Liver (tissue), 9 donors: Measurements from ENCODE around the gene RSPRY1. TPM values are rescaled to one million over a fixed set of nuclear protein-coding genes. Genes with fewer than 3 reads are reported as not detected.

Experiments used
- DNase-seq: peaks from one replicate; pipeline ENCODE4 v3.0.0-alpha.2; 2017; ENCODE audit warnings: low spot score
- H3K27ac ChIP-seq, 2 donors: one replicate each; pipeline ENCODE4 v1.7.0; 2013; ENCODE audit warnings: inconsistent platforms in 2 of 2, low read length in 2 of 2, control low read depth in 1 of 2, low read depth in 1 of 2, mild to moderate bottlenecking in 1 of 2
- H3K27me3 ChIP-seq, 4 donors: one replicate each; pipeline versions ENCODE4 v1.6.1 to v1.7.0; 2013; ENCODE audit warnings: low read length in 3 of 4, inconsistent platforms in 1 of 4, mild to moderate bottlenecking in 1 of 4, moderate library complexity in 1 of 4; ENCODE audit not compliant: control insufficient read depth in 4 of 4, insufficient read depth in 4 of 4
- H3K36me3 ChIP-seq, 4 donors: one replicate each; pipeline versions ENCODE4 v1.6.1 to v1.7.0; 2013; ENCODE audit warnings: low read length in 3 of 4, mild to moderate bottlenecking in 3 of 4, low read depth in 1 of 4, moderate library complexity in 1 of 4; ENCODE audit not compliant: control insufficient read depth in 4 of 4, insufficient read depth in 3 of 4
- H3K4me1 ChIP-seq, 4 donors: one replicate each; pipeline versions ENCODE4 v1.6.1 to v1.7.0; 2013; ENCODE audit warnings: low read length in 3 of 4, mild to moderate bottlenecking in 3 of 4, moderate library complexity in 1 of 4; ENCODE audit not compliant: control insufficient read depth in 4 of 4, insufficient read depth in 4 of 4
- H3K4me3 ChIP-seq, 3 donors: one replicate each; pipeline versions ENCODE4 v1.6.1 to v1.7.0; 2013; ENCODE audit warnings: low read length in 3 of 3, control low read depth in 1 of 3, low read depth in 1 of 3, mild to moderate bottlenecking in 1 of 3
- H3K9ac ChIP-seq, 2 donors: one replicate each; pipeline ENCODE4 v1.7.0; 2013; ENCODE audit warnings: low read length in 2 of 2, mild to moderate bottlenecking in 2 of 2, moderate library complexity in 2 of 2, control low read depth in 1 of 2, low read depth in 1 of 2
- H3K9me3 ChIP-seq, 4 donors: one replicate each; pipeline versions ENCODE4 v1.6.1 to v1.7.0; 2013; ENCODE audit warnings: low read length in 3 of 4; ENCODE audit not compliant: control insufficient read depth in 4 of 4
- CTCF ChIP-seq: fragments of 150-350 bp; IDR thresholded peaks from 2 replicates; pipeline ENCODE4 v1.5.1; 2017; ENCODE audit warnings: improper control_type of control experiment, low read depth, low read length; ENCODE audit not compliant: missing input control
- EGR1 ChIP-seq, 2 donors: IDR thresholded peaks; 2 replicates each; pipeline ENCODE4 v1.6.1; 2016 to 2018; ENCODE audit warnings: antibody characterized with exemption in 2 of 2, low read depth in 2 of 2
- FOXA1 ChIP-seq: IDR thresholded peaks from 2 replicates; pipeline ENCODE4 v1.6.1; 2016; ENCODE audit warnings: antibody characterized with exemption
- HNF4G ChIP-seq: IDR thresholded peaks from 2 replicates; pipeline ENCODE4 v1.6.1; 2016; ENCODE audit warnings: antibody characterized with exemption
- JUND ChIP-seq, 2 donors: IDR thresholded peaks; 2 replicates each; pipeline ENCODE4 v1.6.1; 2016; ENCODE audit warnings: antibody characterized with exemption in 2 of 2
- NR2F2 ChIP-seq: IDR thresholded peaks from 2 replicates; pipeline ENCODE4 v1.6.1; 2016; ENCODE audit warnings: antibody characterized with exemption
- RAD21 ChIP-seq, 2 donors: IDR thresholded peaks; 2 replicates each; pipeline ENCODE4 v1.6.1; 2016; ENCODE audit warnings: antibody characterized with exemption in 2 of 2, mild to moderate bottlenecking in 2 of 2
- REST ChIP-seq: IDR thresholded peaks from 2 replicates; pipeline ENCODE4 v1.6.1; 2016; ENCODE audit warnings: antibody characterized with exemption, mild to moderate bottlenecking
- RXRA ChIP-seq, 2 donors: IDR thresholded peaks; 2 replicates each; pipeline ENCODE4 v1.6.1; 2017 to 2018; ENCODE audit warnings: antibody characterized with exemption in 2 of 2, mild to moderate bottlenecking in 1 of 2
- SP1 ChIP-seq: IDR thresholded peaks from 2 replicates; pipeline ENCODE4 v1.6.1; 2018; ENCODE audit warnings: antibody characterized with exemption, mild to moderate bottlenecking
- TAF1 ChIP-seq: conservative IDR thresholded peaks from 2 replicates; pipeline ENCODE4 v1.6.1; 2016; ENCODE audit warnings: antibody characterized with exemption, mild to moderate bottlenecking
- YY1 ChIP-seq: IDR thresholded peaks from 2 replicates; pipeline ENCODE4 v1.6.1; 2016; ENCODE audit warnings: antibody characterized with exemption, mild to moderate bottlenecking
- ZBTB33 ChIP-seq: IDR thresholded peaks from 2 replicates; pipeline ENCODE4 v1.6.1; 2016; ENCODE audit warnings: antibody characterized with exemption
- WGBS: extraction: QIAGEN DNeasy Blood & Tissue Kit; methylation state at CpG from one replicate; pipeline ENCODE4 v1.1.7; 2013; 5-methylcytosine and 5-hydroxymethylcytosine counted together
- polyA plus RNA-seq, 2 donors: library from polyadenylated mRNA; stranded (reverse) in 1 of 2; unstranded in 1 of 2; fragments of 200-250 nt in 1 of 2; fragments of >200 nt in 1 of 2; fragmentation: Nextera tagmentation in 1 of 2; extraction: Ambion mirVana in 1 of 2; gene quantifications; one replicate each; pipeline versions ENCODE4 v1.2.1 to v1.2.3, GENCODE V29; 2013 to 2015
- total RNA-seq, 2 donors: library from RNA; depleted of rRNA; stranded (reverse); fragments of >200 nt; gene quantifications; one replicate each; pipeline ENCODE4 v1.2.3, GENCODE V29; 2014
- TF ChIP-seq, protein P1 (sequence below): IDR thresholded peaks from 2 replicates; pipeline ENCODE4 v1.6.1; 2016; ENCODE audit warnings: antibody characterized with exemption
- donor health status: healthy.
- donor health status: healthy.
- donor health status: healthy.
- donor health status: healthy.
- donor health status: healthy.

Gene RSPRY1
- total and polyA plus RNA-seq, 4 donors: 10.9 to 27.6 (median 20.2) TPM

DNA sequence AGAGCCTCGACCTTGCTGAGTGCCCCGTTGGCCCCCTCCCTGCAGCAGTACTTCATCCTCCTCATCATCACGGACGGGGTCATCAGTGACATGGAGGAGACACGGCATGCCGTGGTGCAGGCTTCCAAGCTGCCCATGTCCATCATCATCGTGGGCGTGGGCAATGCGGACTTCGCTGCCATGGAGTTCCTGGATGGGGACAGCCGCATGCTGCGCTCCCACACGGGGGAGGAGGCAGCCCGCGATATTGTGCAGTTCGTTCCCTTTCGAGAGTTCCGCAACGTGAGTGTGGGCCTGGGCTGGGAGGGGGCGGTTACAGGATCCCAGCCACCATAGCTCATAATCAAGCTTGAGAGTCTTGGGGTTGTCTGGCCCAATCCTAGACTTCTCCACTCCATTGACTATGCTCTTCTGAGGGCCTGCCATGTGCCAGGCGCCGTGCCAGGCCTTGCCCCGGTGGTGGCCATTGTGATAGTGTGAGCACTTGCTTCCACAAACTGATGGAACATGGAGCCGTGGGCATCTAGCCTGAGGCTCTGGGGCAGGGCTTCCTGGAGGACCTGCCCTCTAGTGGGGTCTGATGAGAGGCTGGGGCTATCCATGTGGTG lies 40.0 kb upstream of the RSPRY1 start:
- no peak overlapping the region for H3K27ac ChIP-seq
- no peaks in the 10 kb centered on the region for H3K36me3 ChIP-seq
- 82% methylated on average over 24 of the region's 24 CpGs for WGBS
- H3K27me3 ChIP-seq: no peaks in the 10 kb centered on the region
- H3K9me3 ChIP-seq: no peaks in the 10 kb centered on the region
- TF ChIP-seq TAF1 (no peak), REST (no peak), FOXA1 (no peak), JUND (IDR thresholded peaks at IDR 0.05) (no peak), ZBTB33 (no peak), YY1 (no peak), RAD21 (IDR thresholded peaks at IDR 0.05) (no peak), HNF4G (no peak), CTCF (no peak), NR2F2 (no peak), SP1 (no peak), RXRA (IDR thresholded peaks at IDR 0.05) (no peak), EGR1 (IDR thresholded peaks at IDR 0.05; ENCODE audit: low read depth in 2 of 2) (no peak)
- TF ChIP-seq, protein P1, sequence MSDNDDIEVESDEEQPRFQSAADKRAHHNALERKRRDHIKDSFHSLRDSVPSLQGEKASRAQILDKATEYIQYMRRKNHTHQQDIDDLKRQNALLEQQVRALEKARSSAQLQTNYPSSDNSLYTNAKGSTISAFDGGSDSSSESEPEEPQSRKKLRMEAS: no peak
- H3K9ac ChIP-seq: no peak overlapping the region
- H3K4me3 ChIP-seq: no peak overlapping the region
- H3K4me1 ChIP-seq: peaks cover 0 to 23% (median under 1%) of the 10 kb centered on the region in 4 donors
- no peak for DNase-seq

- Histone ChIP-seq H3K4me3 (no peak overlapping the region), H3K9me3 (no peaks in the 10 kb centered on the region), H3K4me1 (peaks cover 0 to 19% (median under 1%) of the 10 kb centered on the region in 4 donors), H3K27ac (no peak overlapping the region), H3K36me3 (no peaks in the 10 kb centered on the region), H3K27me3 (no peaks in the 10 kb centered on the region), H3K9ac (no peak overlapping the region)
- DNase-seq: no peak
- TF ChIP-seq RAD21 (IDR thresholded peaks at IDR 0.05): peak in 1 of 2 donors; percentile 22
- no peak for TF ChIP-seq JUND (IDR thresholded peaks at IDR 0.05)
- WGBS: 90% methylated on average over 5 of the region's 5 CpGs
Observed at GRCh38 chr16:57146735-57147134, 39.4 kb upstream of the RSPRY1 start.
